ENCODE data around the gene ADARB2.
"Not testable (repeated sequence)": the region's sequence is repeated elsewhere in the genome, so short reads cannot be mapped to it uniquely, and the experiment has no call there.

The ADARB2 gene

GRCh38 chr10:1241973-1242935, 495.1 kb downstream of the ADARB2 start:
- no peak overlapping the region for H3K4me3 ChIP-seq (ENCODE audit: low read length)
- no peak for TF ChIP-seq ZNF274 (IDR thresholded peaks at IDR 0.05; ENCODE audit: low read depth, low read length)

GRCh38 chr10:1241322-1241890, 495.9 kb downstream of the ADARB2 start:
- no peak for TF ChIP-seq ZNF274 (IDR thresholded peaks at IDR 0.05; ENCODE audit: low read depth, low read length)
- H3K4me3 ChIP-seq (ENCODE audit: low read length): no peak overlapping the region

GRCh38 chr10:1240341-1240775, 497.0 kb downstream of the ADARB2 start:
- TF ChIP-seq ZNF274 (IDR thresholded peaks at IDR 0.05; ENCODE audit: low read depth, low read length): no peak
- peak overlapping the region; percentile 32; the same call in 1 of the 2 replicates for H3K4me3 ChIP-seq (ENCODE audit: low read length)

GRCh38 chr10:1233031-1233430, 504.3 kb downstream of the ADARB2 start:
- TF ChIP-seq ZNF274 (IDR thresholded peaks at IDR 0.05; ENCODE audit: low read depth, low read length): no peak
- H3K4me3 ChIP-seq (ENCODE audit: low read length): no peak overlapping the region

- no peak for TF ChIP-seq ZNF274 (IDR thresholded peaks at IDR 0.05; ENCODE audit: low read depth, low read length)
- no peak overlapping the region for H3K4me3 ChIP-seq (ENCODE audit: low read length)
Measured at GRCh38 chr10:1232164-1232911, 505.0 kb downstream of the ADARB2 start.

- TF ChIP-seq ZNF274 (IDR thresholded peaks at IDR 0.05; ENCODE audit: low read depth, low read length): no peak
Measured at GRCh38 chr10:1230592-1231275, 506.6 kb downstream of the ADARB2 start.

GRCh38 chr10:1230138-1230537, 507.2 kb downstream of the ADARB2 start:
- no peak for TF ChIP-seq ZNF274 (IDR thresholded peaks at IDR 0.05; ENCODE audit: low read depth, low read length)
- H3K4me3 ChIP-seq (ENCODE audit: low read length): no peak overlapping the region

More at GRCh38 chr10:1230592-1231275, 506.6 kb downstream of the ADARB2 start:
- H3K4me3 ChIP-seq (ENCODE audit: low read length): no peak overlapping the region

GRCh38 chr10:1229574-1229973, 507.8 kb downstream of the ADARB2 start:
- no peak for TF ChIP-seq ZNF274 (IDR thresholded peaks at IDR 0.05; ENCODE audit: low read depth, low read length)
- no peak overlapping the region for H3K4me3 ChIP-seq (ENCODE audit: low read length)

GRCh38 chr10:1229116-1229515, 508.2 kb downstream of the ADARB2 start:
- no peak overlapping the region for H3K4me3 ChIP-seq (ENCODE audit: low read length)
- TF ChIP-seq ZNF274 (IDR thresholded peaks at IDR 0.05; ENCODE audit: low read depth, low read length): no peak

GRCh38 chr10:1228467-1228975, 508.8 kb downstream of the ADARB2 start:
- no peak for TF ChIP-seq ZNF274 (IDR thresholded peaks at IDR 0.05; ENCODE audit: low read depth, low read length)
- no peak overlapping the region for H3K4me3 ChIP-seq (ENCODE audit: low read length)

GRCh38 chr10:1227510-1228402, 509.6 kb downstream of the ADARB2 start:
- no peak for TF ChIP-seq ZNF274 (IDR thresholded peaks at IDR 0.05; ENCODE audit: low read depth, low read length)
- no peak overlapping the region for H3K4me3 ChIP-seq (ENCODE audit: low read length)

- not testable (repeated sequence) for H3K4me3 ChIP-seq (ENCODE audit: low read length)
Measured at GRCh38 chr10:1226907-1227306, 510.4 kb downstream of the ADARB2 start.

GRCh38 chr10:1219874-1220273, 517.5 kb downstream of the ADARB2 start:
- not testable (repeated sequence) for H3K4me3 ChIP-seq (ENCODE audit: low read length)
